HG03354 (cell line): ENCODE measurements around the gene CHMP2A.

Experiments
- ATAC-seq: cut with Tn5 transposase; IDR thresholded peaks from one replicate; pipeline ENCODE4 v1.9.1; 2021; ENCODE audit warnings: mild to moderate bottlenecking; ENCODE audit not compliant: unreplicated experiment, poor library complexity, severe bottlenecking

The CHMP2A gene

DNA sequence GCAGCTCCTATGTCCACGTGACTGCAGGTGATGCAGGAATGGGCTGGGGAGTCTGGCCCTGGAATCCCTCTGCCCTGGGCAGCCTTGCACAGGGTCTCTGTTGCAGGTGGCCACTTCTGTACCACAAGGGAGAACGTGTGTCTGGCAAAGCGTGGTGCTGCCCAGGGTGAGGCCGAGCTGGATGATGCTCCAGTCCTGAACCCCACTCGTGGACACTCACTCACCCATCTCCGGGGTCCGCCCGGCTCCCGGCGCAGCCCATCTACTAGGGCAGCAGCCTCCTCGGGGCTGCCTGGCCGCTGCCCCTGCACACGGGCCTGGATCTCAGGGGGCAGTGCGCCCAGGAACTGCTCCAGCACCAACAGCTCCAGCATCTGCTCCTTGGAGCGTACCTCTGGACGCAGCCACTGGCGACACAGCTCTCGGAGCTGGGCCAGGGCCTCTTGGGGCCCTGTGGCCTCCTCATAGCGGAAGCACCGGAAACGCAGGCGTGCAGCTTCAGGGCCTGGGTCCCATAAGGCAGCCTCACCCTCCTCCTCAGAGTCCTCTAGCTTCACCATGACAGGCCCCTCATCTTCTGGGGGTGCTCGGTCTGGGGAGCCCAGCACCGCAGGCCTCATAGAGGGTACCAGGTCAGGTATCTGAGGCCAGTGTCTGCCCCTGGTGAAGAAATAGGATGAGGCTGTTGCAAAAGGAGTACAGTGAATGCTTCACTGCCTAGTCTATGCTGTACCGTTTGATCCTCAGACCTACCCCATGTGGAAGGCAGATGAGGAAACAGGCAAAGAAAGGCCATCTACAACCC is 16.1 kb upstream of the CHMP2A start:
- no peak for ATAC-seq

DNA sequence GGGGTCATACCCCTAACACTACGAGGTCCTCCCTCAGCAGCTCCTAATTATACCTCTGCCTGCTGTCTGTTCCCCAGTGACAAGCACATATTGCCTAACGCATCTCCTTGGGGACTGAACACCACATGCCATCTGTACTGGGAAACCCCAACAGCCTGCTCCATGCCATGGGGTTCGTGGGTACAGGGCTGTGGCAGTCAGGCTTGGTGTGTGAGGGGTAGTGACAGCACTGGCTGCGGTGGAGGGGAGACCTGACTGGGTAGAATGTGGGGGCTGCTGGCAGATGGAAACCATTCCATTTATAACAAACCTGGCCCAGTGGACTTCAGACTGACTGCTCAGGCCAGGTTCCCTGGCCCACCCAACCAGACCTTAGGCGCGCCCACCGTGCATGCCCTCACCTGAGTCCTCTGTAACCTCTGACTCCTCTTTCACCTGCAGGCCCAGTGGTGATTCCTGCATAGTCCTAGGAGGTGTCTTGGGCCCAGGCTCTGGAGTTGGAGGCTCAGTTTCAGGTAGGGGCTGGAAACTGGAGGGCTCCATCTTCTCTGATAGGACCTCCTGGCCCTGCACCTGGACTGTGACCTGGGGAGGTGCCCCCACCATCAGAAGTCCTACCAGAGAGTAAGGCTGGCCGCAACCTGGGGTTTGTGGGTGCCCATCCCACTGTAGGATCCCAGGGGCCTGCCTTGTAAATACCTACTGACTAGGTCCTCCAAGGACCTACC is 15.2 kb upstream of the CHMP2A start:
- ATAC-seq, result no peak

DNA sequence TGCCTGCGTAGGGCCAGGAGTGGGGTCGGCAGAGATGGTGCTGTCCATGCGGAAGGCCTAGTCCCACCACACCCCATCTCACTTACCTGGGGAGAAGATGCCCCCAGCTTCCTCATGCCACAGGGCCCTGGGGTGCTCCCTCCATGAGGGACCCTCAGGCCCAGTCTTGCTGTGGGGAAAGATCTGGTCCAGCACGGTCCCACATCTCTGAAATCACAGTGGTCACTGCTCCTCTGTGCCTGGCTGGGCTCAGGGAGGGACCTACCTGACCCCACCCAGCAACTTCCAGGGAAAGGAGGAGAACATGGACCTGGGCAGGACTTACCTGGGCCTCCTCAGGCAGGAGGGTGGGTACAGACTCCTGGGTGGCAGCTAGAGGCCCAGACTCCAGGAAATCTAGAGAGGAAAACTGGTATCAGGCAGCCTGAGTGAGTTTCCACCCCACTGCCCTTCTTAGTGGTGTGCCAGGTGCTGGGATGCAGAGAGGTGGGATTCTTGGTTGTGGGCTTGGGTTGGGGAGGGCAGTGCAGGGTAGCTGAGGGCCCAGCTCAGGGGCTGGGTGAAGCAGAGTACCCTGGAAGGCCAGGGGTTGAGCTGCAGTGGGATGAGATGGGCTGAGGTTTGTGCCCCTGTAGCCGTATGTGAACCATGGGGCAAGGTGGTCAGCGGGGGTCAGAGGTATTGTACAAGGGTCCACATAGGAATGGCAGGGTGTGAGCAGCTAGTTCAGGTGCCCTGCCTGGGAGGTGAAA is 14.5 kb upstream of the CHMP2A start:
- ATAC-seq, result no peak

DNA sequence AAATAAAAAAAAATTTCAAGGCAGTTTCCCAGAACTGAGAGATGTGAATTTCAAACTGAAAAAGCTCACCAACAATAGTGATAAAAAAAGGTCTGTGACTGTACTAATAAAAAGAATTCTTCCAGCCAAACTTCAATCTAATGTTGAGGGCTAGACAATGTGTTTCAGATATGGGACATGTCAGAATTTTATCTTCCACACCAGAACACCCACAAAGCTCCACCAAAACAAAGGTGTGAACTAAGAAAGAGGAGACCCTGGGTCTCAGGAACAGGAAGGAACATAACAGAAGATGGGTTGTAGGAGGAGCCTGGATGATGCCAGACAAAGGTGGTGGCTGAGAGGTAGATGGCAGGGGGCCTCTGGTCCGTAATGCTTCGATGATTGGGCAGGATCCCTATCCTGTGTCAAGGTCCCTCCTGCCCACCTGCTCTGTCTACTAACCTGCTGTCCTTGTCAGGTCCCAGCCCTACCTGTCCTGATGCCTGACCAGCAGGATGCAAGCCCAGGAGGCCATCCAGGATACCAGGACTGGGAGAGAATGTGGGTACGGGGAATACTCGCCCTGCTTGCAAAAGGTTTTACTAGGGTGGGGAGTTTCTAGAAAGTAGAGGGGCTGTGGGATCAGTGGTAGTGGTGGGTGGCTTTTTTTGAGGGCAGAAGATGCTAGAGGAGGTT is 13.7 kb upstream of the CHMP2A start:
- no peak for ATAC-seq

DNA sequence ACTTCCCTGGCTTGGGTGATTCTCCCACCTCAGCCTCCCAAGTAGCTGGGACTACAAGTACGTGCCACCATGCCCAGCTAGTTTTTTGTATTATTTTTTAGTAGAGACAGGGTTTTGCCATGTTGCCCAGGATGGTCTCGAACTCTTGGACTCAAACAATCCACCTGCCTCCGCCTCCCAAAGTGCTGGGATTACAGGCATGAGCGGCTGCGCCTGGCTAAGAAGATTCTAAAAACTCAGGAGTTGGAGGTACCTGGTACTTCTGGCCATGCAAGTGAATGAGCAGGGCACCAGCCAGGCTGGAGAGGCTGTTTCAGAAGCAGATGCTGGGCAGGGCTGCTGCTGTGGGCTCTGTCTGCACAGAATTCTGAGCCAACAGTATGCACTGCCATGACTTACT is 12.1 kb upstream of the CHMP2A start:
- no peak for ATAC-seq

DNA sequence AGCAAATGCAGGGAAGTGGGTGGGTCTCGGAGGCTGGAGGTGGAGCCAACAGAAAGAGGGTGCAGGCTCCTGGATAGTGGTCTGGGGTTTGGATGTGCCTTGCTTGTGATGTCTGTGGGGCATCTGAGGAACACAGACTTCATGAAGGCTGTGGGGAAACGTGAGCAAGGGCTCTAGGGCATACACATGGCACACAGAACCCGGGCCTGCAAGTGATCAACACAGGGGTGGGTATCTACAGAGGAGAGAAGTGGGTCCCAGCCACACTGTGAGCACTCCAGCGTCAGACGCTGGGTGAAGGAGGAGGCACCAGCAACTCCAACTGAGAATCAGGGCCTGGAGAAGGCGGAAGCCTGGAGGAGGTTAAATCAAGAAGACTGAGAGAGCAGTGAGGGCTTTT is 8.9 kb upstream of the CHMP2A start:
- ATAC-seq, result no peak

DNA sequence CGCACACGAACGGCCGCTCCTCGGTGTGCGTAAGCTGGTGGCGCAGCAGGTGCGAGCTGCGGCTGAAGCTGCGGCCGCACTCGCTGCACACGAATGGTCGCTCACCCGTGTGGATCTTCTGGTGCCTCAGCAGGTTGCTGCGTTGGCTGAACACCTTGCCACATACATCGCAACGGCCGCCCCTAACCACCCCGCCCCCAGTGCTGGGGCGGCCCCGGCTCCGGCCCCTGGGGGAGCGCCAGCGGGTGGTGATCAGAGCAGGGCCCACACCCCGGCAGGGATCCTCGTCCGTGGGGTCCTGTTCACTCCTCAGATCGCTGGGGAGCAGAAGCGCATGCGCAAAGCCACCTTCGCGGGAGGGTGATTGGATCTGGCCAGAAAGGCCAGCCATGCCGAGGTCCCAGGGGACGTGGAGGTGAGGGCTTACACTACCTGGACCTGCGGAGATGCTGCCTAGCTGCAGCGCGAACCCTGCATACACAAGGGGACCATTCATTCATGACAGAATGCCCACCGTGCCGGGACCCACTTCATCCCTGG is 8.2 kb upstream of the CHMP2A start:
- no peak for ATAC-seq

DNA sequence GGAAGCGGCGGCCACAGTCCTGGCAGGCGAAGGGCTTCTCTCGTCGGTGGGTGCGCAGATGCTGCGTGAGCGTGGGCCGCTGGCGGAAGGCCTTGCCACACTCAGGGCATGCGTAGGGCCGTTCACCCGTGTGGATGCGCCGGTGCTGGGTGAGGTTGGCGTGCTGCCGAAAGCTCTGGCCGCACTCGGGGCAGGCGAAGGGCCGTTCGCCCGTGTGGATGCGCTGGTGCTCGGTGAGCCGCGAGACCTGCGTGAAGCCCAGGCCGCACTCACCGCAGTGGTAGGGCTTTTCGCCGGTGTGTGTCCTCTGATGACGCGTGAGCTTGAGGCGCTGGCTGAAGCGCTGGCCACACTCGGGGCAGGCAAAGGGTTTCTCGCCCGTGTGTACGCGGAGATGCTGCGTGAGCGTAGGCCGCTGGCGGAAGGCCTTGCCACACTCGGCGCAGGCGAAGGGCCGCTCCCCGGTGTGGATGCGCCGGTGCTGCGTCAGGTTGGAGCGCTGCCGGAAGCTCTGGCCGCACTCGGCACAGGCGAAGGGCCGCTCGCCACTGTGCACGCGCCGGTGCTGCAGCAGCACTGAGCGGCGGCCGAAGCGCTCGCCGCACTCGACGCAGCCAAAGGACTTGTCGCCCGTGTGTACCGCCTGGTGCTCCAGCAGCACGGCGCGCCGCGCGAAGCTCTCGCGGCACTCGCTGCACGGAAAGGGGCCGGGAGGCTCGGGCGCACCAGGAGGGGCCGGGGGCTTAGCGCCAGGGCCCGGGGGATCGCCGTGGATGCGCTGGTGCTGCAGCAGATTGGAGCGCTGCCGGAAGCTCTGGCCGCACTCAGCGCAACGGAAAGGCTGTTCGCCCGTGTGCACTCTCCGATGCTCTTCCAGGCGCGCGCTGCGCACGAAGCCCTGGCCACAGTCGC is 7.5 kb upstream of the CHMP2A start:
- ATAC-seq, result no peak

DNA sequence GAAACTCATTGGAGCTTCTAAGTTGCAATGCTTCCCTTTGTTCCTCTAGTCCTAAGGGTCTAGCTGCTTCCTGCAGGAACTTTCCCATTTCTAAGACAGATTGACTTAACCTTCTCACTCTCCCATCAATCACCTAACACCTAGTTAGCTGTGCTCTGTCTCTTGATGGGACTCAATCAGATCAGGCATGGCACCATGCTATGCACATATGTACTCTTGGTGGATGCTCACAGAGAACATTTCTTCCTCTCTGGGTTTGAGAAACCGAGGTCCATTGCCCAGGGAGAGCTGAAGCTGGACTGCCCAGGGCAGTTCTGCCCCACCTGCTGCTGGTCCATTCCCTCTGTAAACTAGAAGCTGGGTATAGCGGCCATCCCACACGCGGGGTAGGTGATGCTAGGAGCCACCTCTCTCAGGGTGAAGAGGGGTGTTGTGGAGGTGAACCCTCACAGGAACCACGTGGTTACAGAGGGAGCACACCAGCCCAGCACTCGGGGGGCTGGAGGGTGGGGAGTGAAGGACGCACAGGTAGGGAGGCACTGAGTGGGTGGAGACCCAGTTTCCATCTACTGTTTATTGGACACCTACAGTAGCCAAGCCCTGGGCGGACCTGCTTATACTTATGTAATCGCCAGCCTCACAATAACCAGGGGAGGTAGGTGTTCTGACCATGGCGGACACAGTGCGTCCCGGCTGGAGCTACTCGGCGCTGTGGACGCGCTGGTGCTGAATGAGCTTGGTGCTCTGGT is 6.6 kb upstream of the CHMP2A start:
- no peak for ATAC-seq

DNA sequence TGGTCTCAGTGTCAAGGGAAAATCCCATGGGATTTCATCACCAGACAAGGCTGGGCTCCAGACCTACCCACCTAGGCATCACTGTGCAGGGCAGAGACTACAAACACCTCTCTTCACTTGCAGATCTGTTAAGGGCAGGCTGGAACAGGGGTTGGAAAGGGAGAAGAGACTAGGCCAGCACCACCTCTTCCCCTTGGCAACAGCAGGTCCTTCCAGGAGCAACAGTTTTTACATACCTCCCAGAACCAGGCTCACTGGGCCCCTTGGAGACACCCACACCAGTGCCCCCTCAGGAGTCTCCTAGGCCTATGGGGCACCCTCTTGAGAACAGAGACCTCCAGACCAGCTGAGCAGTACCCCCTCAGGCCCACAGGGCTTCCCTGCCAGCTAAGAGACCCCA is 6.0 kb upstream of the CHMP2A start:
- ATAC-seq, result no peak

DNA sequence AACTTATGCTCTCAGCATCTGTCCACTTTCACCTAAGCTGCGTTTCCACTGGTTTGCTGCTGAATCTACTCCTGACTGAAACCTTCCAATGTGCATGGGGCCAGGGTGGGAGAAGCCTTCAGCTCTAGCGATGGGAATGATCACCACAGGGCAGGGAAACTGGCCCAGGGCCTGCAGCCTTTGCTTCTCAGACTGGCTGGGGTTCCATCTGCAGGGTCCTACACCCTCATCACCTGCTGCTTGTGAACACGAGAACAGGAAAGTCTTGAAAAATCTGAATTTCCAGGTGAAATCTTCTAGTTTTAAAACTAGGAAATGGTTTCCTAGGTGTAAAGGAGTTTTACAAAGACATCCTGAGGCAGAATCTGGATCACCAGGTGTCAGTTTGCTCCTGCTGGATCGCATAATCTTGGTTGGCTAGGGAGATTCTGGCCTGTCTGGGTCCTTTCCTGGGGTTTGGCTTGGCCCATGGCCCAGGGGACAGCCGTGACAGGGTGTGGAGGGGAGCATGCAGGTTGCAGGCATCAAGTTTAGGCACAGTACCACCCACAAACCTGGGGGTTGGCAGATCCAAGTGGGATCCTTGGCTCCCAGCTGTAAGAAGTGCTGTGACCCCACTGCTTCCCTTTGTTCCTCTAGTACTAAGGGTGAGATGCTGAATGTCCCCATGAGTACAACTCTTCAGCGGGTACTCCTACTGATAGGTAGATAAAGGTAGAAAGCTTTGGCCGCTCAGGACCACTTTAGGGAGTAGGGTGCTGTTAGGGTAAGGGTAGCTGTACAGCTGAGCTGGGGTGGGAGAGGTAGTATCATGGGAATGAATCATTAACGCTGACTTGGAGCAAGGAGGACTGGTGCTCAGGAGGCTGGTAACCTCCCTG is 5.3 kb upstream of the CHMP2A start:
- ATAC-seq, result no peak

DNA sequence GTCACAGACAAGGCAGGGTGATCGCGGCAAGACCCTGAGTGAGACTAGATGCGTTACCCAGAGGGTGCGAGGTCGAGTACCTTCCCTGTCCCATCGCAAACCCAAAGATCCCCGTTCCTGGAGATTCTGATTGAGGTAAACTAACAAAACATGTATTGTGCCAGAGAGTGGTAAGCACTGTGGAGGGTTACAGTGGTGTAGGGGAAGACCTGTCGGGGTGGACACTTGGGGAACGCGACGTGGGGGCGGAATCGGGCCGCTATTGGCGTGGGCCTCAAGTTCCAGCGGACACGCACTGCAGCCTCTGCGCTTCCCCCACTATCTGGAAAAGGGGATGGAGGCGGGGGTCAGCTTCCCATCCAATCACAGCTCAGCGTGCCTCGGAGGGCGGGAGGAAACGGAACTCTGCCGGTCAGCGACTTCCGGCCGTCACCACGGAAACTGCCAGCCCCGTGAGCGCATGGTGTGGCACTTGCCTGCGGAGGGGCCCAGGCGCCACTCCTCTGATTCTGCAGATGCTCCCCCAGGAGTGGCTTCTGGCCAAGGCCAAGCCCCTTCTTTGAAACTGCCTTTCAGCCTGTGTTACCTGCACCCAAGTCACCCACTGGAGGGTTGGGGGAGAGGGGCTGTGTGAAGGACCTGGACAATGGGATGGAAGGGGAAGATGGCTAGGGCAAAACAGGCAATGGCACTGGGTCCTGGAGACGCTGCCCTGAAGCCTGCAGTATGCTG is 4.5 kb upstream of the CHMP2A start:
- ATAC-seq, result peak; percentile 21

DNA sequence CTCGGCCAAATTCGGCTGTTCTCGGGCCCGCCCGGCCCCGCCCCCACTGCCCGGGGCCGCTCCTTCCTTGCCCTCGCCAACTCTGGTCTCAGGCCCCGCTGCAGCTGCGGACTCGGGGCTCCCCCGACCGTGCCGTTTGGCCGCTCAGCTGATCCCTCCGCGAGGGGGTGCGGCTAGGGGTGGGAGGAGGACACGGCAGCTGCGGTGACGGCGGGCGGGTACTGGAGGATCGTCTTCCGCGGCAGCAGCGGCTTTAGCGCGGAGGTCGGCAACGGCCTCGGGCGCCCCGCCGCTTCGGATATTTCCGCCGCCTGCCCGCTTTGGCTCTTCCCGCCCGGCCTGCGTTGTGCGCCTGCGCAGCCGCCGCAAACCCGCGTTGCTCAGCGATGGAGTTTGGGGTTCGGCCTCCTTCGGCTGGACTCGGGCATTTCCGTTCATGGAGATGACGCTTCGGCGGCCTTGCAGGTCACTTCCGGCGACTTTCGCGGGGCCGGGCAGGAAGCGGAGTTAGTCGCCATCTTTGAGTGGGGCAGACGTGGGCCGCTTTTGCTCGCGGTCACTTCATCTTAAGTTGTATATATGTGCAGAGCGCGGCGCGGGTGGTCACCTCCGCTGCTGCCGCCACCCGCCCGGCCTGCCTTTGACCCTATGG is 3.8 kb upstream of the CHMP2A start:
- ATAC-seq, result peak; percentile 59

DNA sequence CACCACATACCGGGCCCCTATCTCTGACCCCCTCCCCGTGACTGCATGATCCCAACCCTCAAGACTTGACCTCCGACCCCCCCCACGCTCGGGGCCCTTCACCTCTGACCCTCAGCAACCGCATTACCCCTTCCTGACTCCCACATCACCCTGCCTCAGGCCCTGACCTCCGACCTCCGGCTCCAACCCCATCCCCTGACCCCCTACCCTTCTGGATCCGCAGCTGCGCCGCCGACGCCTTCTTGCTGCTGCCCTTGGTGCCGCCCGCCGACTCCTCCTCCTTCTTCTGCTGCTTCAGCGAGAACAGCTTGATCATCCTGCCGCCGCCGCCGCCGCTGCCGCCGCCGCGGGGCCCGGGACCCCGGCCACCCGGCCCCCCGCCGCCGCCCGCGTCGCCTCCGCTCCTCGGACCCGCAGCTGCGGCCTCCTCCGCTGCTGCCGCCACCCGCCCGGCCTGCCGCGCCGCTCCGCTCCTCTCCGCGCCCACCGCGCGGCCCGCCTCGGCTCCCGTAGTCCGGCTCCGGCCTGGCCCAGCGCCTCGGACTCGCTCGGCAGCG is 3.2 kb upstream of the CHMP2A start, which contains the start of gene UBE2M:
Gene UBE2M, minus strand, starts transcription at position 546 of the 557 bp plus-strand sequence. Its CDS starts 230 bp downstream, at position 316.
- peak; percentile 6 for ATAC-seq

DNA sequence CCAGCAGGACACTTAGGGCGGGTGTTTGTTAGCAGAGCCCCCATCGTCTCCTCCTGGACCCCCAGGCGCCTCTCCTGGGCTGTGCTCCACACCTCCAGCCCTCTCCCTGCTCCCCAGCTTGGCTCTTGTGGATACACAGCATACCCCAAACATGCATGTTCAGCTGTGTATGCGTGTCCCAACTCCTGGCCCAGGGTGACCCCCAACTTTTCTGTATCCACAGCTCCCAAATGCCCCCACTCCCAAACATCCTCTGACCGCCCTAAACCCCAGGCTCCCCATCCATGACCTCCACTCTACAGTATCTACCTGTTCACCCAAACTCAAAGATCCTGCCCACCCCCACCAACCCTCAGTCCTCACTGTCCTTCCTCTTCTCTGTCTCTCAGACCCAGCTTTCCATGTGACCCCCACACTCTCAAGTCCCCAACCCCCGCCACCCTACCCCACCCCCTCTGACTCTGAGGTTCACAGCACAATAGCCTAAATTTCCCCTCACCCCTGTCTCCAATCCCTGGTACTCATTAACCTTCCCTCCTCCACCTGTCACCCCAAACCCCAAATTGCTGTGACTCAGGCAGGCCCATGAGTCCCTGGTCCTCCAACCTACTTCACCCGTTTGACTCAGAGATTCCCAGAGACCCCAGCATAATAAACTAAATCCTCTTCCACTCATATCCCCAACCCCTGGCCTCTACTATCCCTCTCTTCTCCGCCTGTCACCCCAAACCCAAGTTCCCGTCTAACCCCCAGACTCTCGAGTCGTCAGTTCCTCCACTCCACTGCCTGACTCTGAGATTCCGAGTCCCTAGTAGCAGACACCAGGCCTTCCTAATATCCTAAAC is 2.5 kb upstream of the CHMP2A start:
- ATAC-seq, result no peak
